Psoas muscle (tissue), 8 donors: ENCODE measurements around the gene SPINT2. TPM values are rescaled to one million over a fixed set of nuclear protein-coding genes. Genes with fewer than 3 reads are reported as not detected.
A peak's percentile ranks its signal among the peaks of the same experiment; 100 is the strongest.

Source experiments
- ATAC-seq, 4 donors: fragments of 200-7000 bp; cut with Tn5 transposase; one replicate each; pipeline ENCODE4 v1.9.1; 2020; ENCODE audit warnings: moderate library complexity in 3 of 4, mild to moderate bottlenecking in 2 of 4
- DNase-seq, 2 donors: peaks; one replicate each; pipeline ENCODE4 v3.0.0-alpha.2; 2020
- H3K27ac ChIP-seq: fragments of 200-600 bp; one replicate; pipeline ENCODE4 v1.8.0; 2022
- H3K27me3 ChIP-seq, 3 donors: fragments of 200-600 bp in 1 of 3; one replicate each; pipeline versions ENCODE4 v1.6.1 to v1.8.0; 2013 to 2022; ENCODE audit warnings: low read length in 2 of 3, mild to moderate bottlenecking in 2 of 3, moderate library complexity in 1 of 3; ENCODE audit not compliant: insufficient read depth in 3 of 3
- H3K36me3 ChIP-seq, 2 donors: fragments of 200-600 bp in 1 of 2; one replicate each; pipeline versions ENCODE4 v1.6.1 to v1.8.0; 2013 to 2022; ENCODE audit warnings: low read depth in 1 of 2, mild to moderate bottlenecking in 1 of 2, moderate library complexity in 1 of 2; ENCODE audit not compliant: insufficient read depth in 1 of 2
- H3K4me1 ChIP-seq: fragments of 200-600 bp; one replicate; pipeline ENCODE4 v1.8.0; 2022
- H3K4me3 ChIP-seq: fragments of 200-600 bp; one replicate; pipeline ENCODE4 v1.8.0; 2022; ENCODE audit warnings: mild to moderate bottlenecking
- H3K9me3 ChIP-seq: fragments of 200-600 bp; one replicate; pipeline ENCODE4 v1.8.0; 2022
- WGBS, 3 donors: extraction: QIAGEN DNeasy Blood & Tissue Kit; methylation state at CpG; one replicate each; pipeline versions ENCODE4 v1.1.6 to v1.1.7; 2013; 5-methylcytosine and 5-hydroxymethylcytosine counted together
- intact Hi-C, 2 donors: fragments of 100-400 bp; cut with DNase I; formaldehyde crosslinking; loops; one replicate each; pipeline versions ENCODE4 v1.11.0 to v1.14.2; 2022
- polyA plus RNA-seq, 3 donors: library from polyadenylated mRNA; stranded (reverse); fragments of 200-250 nt; gene quantifications; one replicate each; pipeline ENCODE4 v1.2.3, GENCODE V29; 2013
- total RNA-seq, 4 donors: library from RNA; stranded (reverse); fragmentation: NEBNext Ultra II Directional in 2 of 4; extraction: Animal tissue kit (Norgen Biotek cat#: 25700) in 2 of 4; gene quantifications; one replicate each; pipeline versions ENCODE4 v1.2.1 to v1.2.4, GENCODE V29; 2021 to 2023
- TF ChIP-seq, protein P1 (sequence below): fragments of 200-600 bp; IDR thresholded peaks from one replicate; pipeline ENCODE4 v1.8.0; 2022; ENCODE audit warnings: antibody characterized with exemption
- donor health status: healthy with polysubstance abuse.
- donor health status: DM: no; HTN: no; CAD: no; lungs with moderate emphysema.
- donor health status: Bipolar disorder and iron deficiency.
- donor health status: healthy.
- donor health status: DM: yes; HTN: yes; CAD: no.
- donor health status: DM: no; HTN: no; CAD: no.
- donor health status: DM: no; HTN: no; CAD: no.
- donor health status: DM: yes; HTN: yes; CAD: no.

SPINT2 gene
- total and polyA plus RNA-seq, 7 donors = 0.49 to 2.2 (median 0.97) TPM

DNA sequence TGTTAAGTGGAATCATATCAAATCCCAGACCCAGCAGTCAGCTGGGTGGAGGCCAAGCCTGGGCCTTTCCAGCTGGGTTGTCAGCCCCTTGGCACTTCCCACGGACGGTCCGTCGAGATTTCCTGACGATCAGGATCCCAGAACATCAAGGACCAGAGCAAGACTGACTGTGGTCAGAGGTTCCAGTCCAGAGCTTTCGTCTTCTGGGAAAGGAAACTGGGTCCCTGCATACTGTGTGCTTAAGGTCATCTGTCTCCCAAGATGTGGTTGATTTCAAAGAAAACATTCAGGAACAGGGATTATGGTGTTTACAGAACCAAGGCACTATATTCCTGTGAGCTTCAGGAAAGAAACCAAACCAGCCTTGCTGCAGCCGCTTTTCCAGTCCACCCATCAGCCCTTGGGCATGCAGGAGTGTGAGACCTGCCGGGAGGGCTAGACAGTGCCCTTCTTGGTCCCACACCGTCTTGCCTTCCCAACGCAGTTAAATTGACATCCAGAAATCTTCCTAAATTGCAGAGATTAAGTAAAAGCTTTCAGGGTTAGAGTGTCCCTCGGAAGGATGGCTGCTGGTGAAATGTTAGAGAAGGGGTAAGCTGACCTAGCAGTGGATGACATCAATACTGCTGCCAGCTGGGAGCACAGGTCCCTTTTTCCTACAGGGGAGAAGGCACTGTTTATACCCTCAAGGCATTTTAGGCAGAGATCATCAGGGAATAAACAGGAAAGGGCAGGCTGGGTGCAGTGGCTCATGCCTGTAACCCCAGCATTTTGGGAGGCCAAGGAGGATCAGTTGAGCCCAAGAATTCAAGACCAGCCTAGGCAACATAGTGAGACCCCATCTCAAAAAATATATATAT is 34.7 kb downstream of the SPINT2 start:
- no peak for ATAC-seq
- intact Hi-C loops = no loop called here
- no peaks in the 10 kb centered on the region for H3K36me3 ChIP-seq
- H3K4me3 ChIP-seq = no peak overlapping the region
- no peaks in the 10 kb centered on the region for H3K27me3 ChIP-seq
- H3K9me3 ChIP-seq = no peaks in the 10 kb centered on the region
- TF ChIP-seq, protein P1, sequence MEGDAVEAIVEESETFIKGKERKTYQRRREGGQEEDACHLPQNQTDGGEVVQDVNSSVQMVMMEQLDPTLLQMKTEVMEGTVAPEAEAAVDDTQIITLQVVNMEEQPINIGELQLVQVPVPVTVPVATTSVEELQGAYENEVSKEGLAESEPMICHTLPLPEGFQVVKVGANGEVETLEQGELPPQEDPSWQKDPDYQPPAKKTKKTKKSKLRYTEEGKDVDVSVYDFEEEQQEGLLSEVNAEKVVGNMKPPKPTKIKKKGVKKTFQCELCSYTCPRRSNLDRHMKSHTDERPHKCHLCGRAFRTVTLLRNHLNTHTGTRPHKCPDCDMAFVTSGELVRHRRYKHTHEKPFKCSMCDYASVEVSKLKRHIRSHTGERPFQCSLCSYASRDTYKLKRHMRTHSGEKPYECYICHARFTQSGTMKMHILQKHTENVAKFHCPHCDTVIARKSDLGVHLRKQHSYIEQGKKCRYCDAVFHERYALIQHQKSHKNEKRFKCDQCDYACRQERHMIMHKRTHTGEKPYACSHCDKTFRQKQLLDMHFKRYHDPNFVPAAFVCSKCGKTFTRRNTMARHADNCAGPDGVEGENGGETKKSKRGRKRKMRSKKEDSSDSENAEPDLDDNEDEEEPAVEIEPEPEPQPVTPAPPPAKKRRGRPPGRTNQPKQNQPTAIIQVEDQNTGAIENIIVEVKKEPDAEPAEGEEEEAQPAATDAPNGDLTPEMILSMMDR = no peak
- no peak overlapping the region for H3K27ac ChIP-seq
- DNase-seq = no peak
- H3K4me1 ChIP-seq = no peaks in the 10 kb centered on the region
- WGBS, 3 donors = 43 to 50% (median 43%) methylated on average over 11 of the region's 11 CpGs

DNA sequence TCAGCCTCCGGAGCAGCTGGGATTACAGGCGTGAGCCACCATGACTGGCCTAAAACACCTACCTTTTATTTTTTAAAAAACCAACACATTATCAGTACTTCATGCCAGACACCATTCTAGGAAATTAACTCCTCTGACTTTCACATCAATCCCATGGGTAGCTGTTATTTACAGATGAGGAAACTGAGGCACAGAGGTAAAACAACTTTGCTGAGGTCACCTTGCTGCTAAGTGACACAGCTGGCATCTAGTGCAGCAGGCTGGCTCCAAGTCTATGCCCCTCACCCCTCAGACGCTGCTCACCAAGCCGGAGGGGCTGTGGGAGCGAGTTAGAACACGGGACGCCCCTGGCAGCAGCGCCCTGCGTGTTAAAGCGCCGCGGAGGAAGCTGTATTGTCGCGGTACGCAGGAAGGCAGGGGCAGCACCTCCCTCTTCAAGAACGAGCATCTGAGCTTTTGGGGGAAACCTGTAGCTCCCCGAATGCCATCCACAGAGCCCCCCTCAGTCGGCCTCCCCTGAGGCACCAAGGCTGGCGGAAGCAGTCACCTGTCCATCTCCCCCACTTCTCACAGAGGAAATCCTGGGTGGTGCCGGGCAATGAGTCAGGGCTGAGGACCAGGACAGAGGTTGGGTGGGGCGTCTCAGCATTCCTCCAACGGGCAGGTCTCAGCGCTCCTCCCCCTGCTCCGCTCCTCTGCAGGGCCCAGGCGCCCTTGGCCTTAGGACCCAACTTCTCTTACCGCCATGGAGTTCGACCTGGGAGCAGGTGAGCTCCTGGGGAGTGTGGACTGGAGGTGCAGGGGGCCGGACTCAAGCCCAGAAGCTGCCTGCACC is 39.4 kb downstream of the SPINT2 start, which contains the start of gene C19orf33:
C19orf33 (plus strand) TSS at position 735 of the 835 bp plus-strand sequence; CDS start at position 746, 11 bp downstream.
- WGBS, 3 donors = 63 to 72% (median 67%) methylated on average over 24 to 28 of the region's 28 CpGs
- no peaks in the 10 kb centered on the region for H3K4me1 ChIP-seq
- peaks cover 0 to 33% of the 10 kb centered on the region in 2 donors for H3K36me3 ChIP-seq
- intact Hi-C loops = no loop called here
- ATAC-seq = peak in 3 of 4 donors; percentile 26 to 48 (median 28)
- no peak for DNase-seq
- no peak within 1 kb of the TSS for H3K27ac ChIP-seq
- TF ChIP-seq, protein P1 = no peak
- no peaks in the 10 kb centered on the region for H3K9me3 ChIP-seq
- H3K4me3 ChIP-seq = no peak within 1 kb of the TSS
- no peaks in the 10 kb centered on the region for H3K27me3 ChIP-seq

DNA sequence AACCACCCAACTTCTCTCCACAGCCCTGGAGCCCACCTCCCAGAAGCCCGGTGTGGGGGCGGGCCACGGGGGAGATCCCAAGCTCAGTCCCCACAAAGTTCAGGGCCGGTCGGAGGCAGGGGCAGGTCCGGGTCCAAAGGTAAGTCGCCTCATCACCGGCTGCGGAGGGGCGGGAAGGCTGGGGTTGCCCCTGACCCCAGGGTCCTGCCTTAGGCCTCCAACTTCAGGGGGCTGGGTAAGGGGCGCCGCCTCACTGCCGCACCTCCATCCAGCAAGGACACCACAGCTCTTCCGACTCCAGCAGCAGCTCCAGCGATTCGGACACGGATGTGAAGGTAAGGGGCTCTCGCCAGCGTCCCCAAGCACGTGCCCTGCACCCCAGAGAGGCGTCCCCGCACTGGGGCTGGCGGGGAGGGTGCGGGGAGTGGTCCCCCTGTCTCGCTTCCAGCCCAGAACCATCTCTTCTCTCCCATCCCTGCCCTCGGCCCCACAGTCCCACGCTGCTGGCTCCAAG is 40.0 kb downstream of the SPINT2 start:
- no peak overlapping the region for H3K27ac ChIP-seq
- H3K4me3 ChIP-seq = no peak overlapping the region
- no peak for DNase-seq
- 74 to 79% (median 76%) methylated on average over 23 to 27 of the region's 27 CpGs for WGBS, 3 donors
- TF ChIP-seq, protein P1 = no peak
- no peaks in the 10 kb centered on the region for H3K27me3 ChIP-seq
- H3K9me3 ChIP-seq = no peaks in the 10 kb centered on the region
- H3K36me3 ChIP-seq = peaks cover 0 to 40% of the 10 kb centered on the region in 2 donors
- intact Hi-C loops = no loop called here
- no peak for ATAC-seq
- H3K4me1 ChIP-seq = no peaks in the 10 kb centered on the region

DNA sequence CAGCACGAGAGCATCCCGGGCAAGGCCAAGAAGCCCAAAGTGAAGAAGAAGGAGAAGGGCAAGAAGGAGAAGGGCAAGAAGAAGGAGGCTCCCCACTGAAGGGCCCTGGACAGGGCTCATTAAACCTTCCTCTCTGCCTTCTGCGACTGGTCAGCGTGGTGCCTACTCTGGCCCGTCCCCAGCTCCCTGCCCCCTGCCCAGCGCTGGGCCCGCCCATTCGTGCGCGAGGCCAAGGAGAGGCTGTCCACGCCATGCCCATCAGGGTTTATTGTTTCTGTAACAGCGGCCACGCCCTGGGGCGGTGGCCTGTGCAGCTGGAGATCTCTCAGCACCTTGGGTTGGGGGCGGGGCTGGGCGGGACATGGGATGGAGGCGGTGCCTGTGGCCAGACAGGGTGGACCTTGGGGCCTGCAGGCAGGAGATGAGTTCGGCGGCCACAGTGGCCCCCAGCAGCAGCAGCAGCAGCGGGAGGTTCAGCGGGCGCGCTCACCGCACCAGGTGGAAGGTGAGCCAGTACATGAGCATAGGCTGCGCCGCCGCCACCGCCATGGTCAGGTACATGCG is 40.6 kb downstream of the SPINT2 start:
- WGBS, 3 donors = 62 to 73% (median 71%) methylated on average over 21 to 29 of the region's 29 CpGs
- intact Hi-C loops = no loop called here
- no peaks in the 10 kb centered on the region for H3K4me1 ChIP-seq
- no peaks in the 10 kb centered on the region for H3K27me3 ChIP-seq
- H3K36me3 ChIP-seq = peaks cover 0 to 41% of the 10 kb centered on the region in 2 donors
- TF ChIP-seq, protein P1 = no peak
- peak in 3 of 4 donors; percentile 15 to 65 (median 36) for ATAC-seq
- no peak overlapping the region for H3K4me3 ChIP-seq
- no peak overlapping the region for H3K27ac ChIP-seq
- no peaks in the 10 kb centered on the region for H3K9me3 ChIP-seq
- DNase-seq = no peak
